Left ventricle myocardium inferior (tissue), 1 donor: ENCODE measurements around the gene CD3E. TPM values are rescaled to one million over a fixed set of nuclear protein-coding genes. Genes with fewer than 3 reads are reported as not detected.

ENCODE experiments used
- DNase-seq: peaks from one replicate; pipeline ENCODE4 v3.0.0-alpha.2; 2020
- H3K27ac ChIP-seq: fragments of 200-600 bp; replicated peaks from 2 replicates; pipeline ENCODE4 v1.8.0; 2021
- H3K27me3 ChIP-seq: fragments of 200-600 bp; 2 replicates; pipeline ENCODE4 v1.8.0; 2021; ENCODE audit warnings: low read depth
- H3K36me3 ChIP-seq: fragments of 200-600 bp; 2 replicates; pipeline ENCODE4 v1.8.0; 2021
- H3K4me1 ChIP-seq: fragments of 200-600 bp; 2 replicates; pipeline ENCODE4 v1.8.0; 2021
- H3K4me3 ChIP-seq: fragments of 200-600 bp; 2 replicates; pipeline ENCODE4 v1.8.0; 2021; ENCODE audit warnings: mild to moderate bottlenecking, moderate library complexity
- H3K9me3 ChIP-seq: fragments of 200-600 bp; replicated peaks from 2 replicates; pipeline ENCODE4 v1.8.0; 2021
- intact Hi-C: fragments of 100-400 bp; cut with micrococcal nuclease; formaldehyde crosslinking; loops from one replicate; pipeline ENCODE4 v1.11.0; 2022
- total RNA-seq: library from RNA; stranded (reverse); fragmentation: NEBNext Ultra II Directional; extraction: Animal tissue kit (Norgen Biotek cat#: 25700); gene quantifications from one replicate; pipeline ENCODE4 v1.2.1, GENCODE V29; 2021
- TF ChIP-seq, protein P1 (sequence below): fragments of 200-600 bp; IDR thresholded peaks from 2 replicates; pipeline ENCODE4 v1.8.0; 2021; ENCODE audit warnings: antibody characterized with exemption, mild to moderate bottlenecking, borderline replicate concordance
- donor health status: DM: no; HTN: yes; CAD: no; lungs with severe emphysema.

Gene CD3E
- total RNA-seq, 1 donor from 2014 or later, result 0.60 TPM

DNA sequence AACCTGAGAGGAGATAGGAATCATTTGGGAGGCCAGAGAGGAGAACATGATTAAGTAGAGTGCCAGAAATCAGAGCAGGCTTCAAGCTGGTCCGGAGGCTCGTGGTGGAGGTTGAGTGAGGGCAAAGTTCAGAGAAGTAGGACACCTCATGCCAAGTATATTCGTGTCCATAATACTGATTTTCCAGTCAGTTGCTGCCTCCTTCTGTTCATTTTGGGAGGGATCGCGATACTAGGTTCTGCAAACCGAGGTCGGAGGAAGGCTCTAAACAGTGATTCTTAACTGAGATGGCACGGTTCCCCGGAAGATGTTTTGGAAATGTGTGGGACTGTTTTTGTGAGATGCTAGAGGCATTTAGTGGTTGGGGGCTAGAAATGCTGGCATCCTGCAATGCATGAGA lies 13.6 kb upstream of the CD3E start:
- Histone ChIP-seq H3K27ac (no peak overlapping the region), H3K36me3 (no peaks in the 10 kb centered on the region), H3K9me3 (no peaks in the 10 kb centered on the region), H3K27me3 (peaks cover 9% of the 10 kb centered on the region), H3K4me3 (no peak overlapping the region), H3K4me1 (no peaks in the 10 kb centered on the region)
- TF ChIP-seq, protein P1, sequence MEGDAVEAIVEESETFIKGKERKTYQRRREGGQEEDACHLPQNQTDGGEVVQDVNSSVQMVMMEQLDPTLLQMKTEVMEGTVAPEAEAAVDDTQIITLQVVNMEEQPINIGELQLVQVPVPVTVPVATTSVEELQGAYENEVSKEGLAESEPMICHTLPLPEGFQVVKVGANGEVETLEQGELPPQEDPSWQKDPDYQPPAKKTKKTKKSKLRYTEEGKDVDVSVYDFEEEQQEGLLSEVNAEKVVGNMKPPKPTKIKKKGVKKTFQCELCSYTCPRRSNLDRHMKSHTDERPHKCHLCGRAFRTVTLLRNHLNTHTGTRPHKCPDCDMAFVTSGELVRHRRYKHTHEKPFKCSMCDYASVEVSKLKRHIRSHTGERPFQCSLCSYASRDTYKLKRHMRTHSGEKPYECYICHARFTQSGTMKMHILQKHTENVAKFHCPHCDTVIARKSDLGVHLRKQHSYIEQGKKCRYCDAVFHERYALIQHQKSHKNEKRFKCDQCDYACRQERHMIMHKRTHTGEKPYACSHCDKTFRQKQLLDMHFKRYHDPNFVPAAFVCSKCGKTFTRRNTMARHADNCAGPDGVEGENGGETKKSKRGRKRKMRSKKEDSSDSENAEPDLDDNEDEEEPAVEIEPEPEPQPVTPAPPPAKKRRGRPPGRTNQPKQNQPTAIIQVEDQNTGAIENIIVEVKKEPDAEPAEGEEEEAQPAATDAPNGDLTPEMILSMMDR, result peak; percentile 65
- intact Hi-C loops, result no loop called here
- DNase-seq, result no peak

DNA sequence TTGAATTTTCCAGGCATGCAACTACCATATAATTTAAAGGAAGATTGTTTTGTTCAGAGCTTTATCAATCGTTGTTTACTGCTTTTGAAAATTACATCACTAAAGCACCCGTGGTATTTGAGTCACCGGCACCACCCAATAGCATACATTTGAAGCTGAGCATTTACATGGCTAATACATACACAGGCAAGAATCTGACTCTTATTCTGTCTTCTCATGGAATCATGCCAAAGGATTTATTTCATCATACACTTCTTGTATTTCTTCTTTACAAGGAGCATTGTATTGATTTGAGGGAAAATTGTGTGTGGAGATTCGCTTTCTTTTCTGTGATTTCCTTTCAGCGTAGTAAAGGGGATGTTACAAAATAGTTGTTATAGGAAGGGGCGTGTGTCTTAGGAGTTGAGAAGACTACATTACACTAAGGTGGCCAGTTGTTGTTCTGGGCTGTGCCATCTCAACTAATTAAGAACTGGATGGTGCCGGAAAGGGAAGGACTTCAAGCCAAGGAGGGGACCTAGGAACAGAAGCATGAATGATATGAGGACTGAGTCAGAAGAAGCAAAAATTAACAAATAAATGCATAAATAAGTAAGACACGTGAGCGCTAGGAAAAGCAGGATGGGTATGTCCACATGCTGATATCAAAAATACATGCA lies 12.9 kb upstream of the CD3E start:
- no peaks in the 10 kb centered on the region for H3K4me1 ChIP-seq
- no peaks in the 10 kb centered on the region for H3K36me3 ChIP-seq
- intact Hi-C loops, result no loop called here
- H3K27me3 ChIP-seq, result peaks cover 9% of the 10 kb centered on the region
- H3K27ac ChIP-seq, result no peak overlapping the region
- TF ChIP-seq, protein P1, result no peak
- no peak overlapping the region for H3K4me3 ChIP-seq
- DNase-seq, result no peak
- no peaks in the 10 kb centered on the region for H3K9me3 ChIP-seq

DNA sequence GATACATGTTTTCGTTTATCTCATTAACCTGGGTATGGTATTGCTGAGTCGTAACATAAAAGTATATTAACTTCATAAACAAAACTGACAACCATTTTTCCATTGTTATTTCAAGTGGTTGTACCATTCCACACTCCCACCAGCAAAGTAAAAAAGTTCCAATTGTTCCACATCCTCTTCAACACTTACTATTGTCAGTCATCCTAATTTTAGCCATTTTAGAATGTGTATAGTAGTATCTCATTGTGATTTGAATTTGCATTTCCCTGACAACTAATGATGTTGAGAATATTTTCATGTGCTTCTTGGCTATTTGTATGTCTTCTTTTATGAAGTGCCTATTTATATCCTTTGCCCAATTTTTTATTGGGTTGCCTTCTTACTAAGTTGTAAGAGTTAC lies 10.5 kb upstream of the CD3E start:
- Histone ChIP-seq H3K27me3 (peaks cover 9% of the 10 kb centered on the region), H3K4me1 (no peaks in the 10 kb centered on the region), H3K9me3 (no peaks in the 10 kb centered on the region), H3K4me3 (no peak overlapping the region), H3K36me3 (no peaks in the 10 kb centered on the region), H3K27ac (no peak overlapping the region)
- TF ChIP-seq, protein P1, result no peak
- intact Hi-C loops, result no loop called here
- no peak for DNase-seq

DNA sequence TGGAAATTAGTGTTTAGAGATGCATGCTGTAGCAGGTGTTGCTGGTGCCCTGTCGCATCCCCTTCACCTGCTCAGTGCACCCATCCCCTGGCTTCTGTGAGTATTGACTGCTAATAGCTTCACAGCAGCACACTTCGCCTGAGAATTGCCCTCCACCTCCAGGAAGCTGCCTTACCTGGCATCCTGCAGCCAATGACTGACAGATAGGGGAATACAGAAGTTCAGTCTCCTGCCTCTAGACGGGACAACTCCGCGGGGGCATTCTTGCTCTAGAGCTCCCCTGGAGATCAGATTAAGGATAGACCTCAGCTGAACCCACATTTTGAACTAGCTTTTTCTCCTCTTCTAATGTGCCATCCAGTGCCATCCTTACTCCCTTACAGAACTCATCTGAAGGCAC lies 9.3 kb upstream of the CD3E start:
- TF ChIP-seq, protein P1, result no peak
- H3K36me3 ChIP-seq, result no peaks in the 10 kb centered on the region
- no peak for DNase-seq
- H3K4me1 ChIP-seq, result no peaks in the 10 kb centered on the region
- no peak overlapping the region for H3K4me3 ChIP-seq
- no peaks in the 10 kb centered on the region for H3K9me3 ChIP-seq
- H3K27ac ChIP-seq, result no peak overlapping the region
- peaks cover 9% of the 10 kb centered on the region for H3K27me3 ChIP-seq
- intact Hi-C loops, result no loop called here

DNA sequence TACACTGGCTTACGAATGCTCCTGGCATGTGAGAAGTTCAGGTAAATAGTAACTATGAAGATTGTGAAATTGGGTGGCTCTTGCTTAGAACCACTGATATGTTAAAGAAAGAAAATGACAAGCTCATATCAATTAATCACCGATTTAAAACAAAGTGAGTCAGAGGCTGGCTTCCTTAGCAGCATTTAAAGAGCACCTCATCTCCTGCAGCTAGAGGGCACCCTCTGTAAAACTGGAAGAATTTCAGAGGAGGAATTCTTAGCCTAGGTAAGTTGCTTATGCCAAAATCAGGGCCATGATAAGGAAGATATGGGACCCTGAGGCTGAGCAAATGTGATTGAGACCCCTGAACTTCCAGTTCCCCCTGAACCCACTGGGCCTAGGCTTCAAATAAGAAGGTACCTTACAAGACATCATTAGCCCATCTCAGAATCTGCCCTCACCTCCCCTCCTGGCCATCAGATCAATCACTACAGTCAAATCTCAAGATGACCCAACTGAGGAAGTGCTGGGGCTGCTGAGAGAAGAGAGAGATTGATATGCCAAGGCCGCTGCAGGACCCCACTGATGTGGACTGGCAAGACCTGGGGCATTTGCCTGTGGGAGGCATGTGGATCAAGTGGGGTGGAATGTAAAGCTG lies 8.6 kb upstream of the CD3E start:
- peaks cover 9% of the 10 kb centered on the region for H3K27me3 ChIP-seq
- no peaks in the 10 kb centered on the region for H3K36me3 ChIP-seq
- H3K27ac ChIP-seq, result no peak overlapping the region
- no peak overlapping the region for H3K4me3 ChIP-seq
- H3K9me3 ChIP-seq, result no peaks in the 10 kb centered on the region
- no peaks in the 10 kb centered on the region for H3K4me1 ChIP-seq
- intact Hi-C loops, result no loop called here
- TF ChIP-seq, protein P1, result peak; percentile 69
- DNase-seq, result no peak
